ENCODE data around the gene DKK1.

DNA sequence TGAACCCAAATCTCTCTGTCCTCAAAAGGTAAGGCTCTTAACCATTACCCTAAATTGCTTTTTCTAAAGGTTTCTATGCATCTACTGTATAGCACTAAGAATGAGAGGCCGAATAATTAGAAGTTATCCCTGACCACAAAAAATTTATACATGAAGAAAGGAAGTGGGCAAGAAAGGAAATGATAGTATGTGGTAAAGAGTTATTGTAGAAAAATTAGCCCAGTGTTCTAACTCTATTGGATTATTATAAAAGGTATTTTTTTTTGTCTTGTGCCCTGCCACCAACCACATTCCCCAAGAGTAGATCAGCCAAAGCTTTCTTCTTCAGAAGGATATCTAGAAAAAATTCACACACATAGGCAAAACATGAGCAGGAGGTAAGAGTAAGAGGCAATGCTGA, 45.4 kb downstream of the DKK1 start:
- no peak for TF ChIP-seq CTCF (IDR thresholded peaks at IDR 0.05)
- TF ChIP-seq ZFX (IDR thresholded peaks at IDR 0.05; ENCODE audit: borderline replicate concordance), result no peak

All from 22Rv1 (cell line).